ENCODE results near the gene PHLPP1.
"Not testable (repeated sequence)": the region's sequence is repeated elsewhere in the genome, so short reads cannot be mapped to it uniquely, and the experiment has no call there.

Gene PHLPP1

GRCh38 chr18:62715436-62715758 lies at the start of gene PHLPP1:
Gene PHLPP1 (plus strand): TSS chr18:62715541. CDS start chr18:62715684, 143 bp downstream.
- DNase-seq, result no peak

DNA sequence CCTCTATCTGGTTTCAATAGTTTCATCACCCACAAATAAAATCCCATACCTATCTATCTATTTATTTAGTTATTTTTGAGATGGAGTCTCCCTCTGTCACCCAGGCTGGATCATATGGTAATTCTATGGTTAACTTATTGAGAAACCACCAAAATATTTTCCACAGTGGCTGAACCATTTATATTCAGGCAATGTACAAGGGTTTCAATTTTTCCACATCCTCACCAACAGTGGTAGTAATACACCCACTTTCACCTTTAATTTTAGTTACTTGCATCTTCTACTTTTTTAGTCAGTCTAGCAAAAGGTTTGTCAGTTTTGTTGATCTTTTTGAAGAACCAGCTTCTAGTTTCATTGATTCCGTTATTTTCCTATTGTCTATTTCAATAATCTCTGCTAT lies 46.1 kb upstream of the PHLPP1 start:
- DNase-seq, result no peak

GRCh38 chr18:62670573-62670972 lies 44.8 kb upstream of the PHLPP1 start:
- DNase-seq, result no peak

DNA sequence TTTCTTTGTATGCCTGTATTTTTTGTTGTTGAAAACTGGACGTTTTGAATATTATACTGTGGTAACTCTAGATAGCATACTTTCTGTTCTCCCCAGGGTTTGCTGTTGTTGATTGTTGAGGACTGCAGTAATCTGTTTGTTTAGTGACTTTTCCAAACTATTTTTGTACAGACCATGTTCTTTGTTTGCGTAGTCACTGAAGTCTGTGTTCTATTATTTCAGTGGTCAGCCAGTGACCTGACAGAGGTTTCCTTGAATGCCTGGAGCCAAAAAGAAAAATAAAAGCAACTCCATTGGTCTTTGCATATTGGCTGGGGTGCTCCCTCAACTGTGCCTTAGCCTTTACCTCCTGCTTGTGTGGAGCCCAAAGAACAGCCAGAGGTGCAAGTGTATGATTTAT lies 42.7 kb upstream of the PHLPP1 start:
- DNase-seq, result no peak

GRCh38 chr18:62678847-62679485 lies 36.4 kb upstream of the PHLPP1 start:
- no peak for DNase-seq

DNA sequence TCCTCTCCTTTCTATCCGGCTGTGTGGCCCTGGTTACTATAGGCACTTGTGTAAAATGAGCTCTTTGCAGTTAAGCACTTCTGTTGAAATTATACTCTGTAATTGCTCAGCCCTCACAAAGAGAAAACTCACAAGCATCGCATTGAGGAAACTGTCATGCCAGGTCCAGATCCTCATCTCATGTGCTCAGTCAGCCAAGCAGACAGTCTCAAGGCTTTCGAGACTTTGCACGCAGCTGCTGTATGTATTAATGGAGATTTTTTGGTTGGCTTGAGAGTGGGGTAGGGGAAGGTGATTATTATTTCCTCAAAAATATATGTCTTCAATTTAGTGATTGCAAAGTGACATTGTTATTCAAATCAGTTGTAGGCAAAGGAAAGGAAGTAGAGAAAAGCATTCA lies 33.0 kb upstream of the PHLPP1 start:
- no peak for DNase-seq

DNA sequence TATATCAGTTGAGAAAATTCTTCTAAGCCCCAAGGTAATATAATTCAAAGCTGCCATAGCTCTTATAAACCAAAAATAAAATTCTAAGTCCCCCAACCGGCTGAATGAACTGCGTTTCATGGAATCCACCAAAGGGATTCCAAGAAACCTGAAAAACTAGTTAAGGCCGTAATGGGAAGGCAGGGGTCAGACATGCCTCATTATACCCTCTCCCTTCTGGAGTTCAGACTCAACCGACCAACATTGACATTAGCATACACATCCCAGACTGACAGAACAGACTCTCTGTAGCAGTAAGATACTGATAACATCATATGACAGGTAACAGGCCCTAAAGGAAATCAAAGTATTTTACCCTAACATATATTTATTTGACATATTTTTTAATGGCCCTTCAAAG lies 31.4 kb upstream of the PHLPP1 start:
- no peak for DNase-seq

DNA sequence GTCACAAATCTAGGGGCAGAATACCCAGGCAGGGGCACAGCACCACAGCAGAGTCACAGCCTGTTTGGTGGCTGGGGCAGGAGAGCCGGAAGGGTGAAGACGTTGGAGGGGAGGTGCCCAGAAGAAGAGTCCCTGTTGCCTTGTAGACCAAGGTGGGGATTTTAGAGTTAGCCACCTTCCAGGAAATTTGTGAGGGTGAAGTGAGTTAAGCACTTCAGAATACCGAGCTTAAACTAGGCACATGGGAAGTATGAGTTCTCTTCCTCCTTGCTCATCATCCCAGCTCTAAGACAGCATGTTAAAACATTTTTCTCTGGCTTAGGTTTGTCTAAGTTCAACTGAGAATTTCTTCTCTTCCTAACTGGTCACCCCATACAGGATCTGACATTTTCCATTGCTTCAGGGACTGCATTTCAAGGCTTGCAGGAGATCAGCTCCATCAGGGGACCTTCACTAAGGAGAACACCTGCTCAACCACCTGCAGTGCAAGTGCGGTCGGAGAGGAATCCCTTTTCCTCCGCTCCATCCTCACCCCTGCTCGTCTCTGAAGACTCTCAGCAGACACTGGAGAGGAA lies 26.5 kb upstream of the PHLPP1 start:
- DNase-seq, result no peak

DNA sequence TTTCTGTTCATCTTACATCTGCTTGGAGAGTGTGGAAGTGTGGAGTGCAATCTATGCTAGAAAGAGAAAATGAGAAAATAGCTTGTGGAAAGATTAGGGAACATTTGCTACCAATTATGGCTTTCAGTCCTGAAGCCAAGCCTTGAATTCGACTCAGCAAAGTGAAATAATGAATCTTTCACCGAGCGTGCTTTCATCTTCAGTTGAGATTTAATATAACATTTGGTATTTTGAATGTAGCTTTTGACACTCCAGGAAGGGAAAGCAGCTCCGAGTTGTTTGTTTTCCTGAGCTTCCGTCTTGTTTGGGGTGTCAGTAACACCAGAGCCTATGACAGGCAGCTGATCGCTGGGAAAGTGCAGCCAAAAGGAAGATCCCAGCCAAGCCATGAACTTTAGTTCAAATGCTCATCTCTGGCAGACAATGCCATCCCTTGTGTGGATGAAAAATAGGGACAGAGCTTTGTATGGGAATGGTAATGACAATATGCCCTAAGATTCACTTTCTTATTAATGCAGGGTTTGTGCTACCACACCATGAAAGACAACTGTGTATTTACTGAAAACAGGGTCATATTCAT lies 25.0 kb upstream of the PHLPP1 start:
- no peak for DNase-seq

GRCh38 chr18:62693659-62694058 lies 21.7 kb upstream of the PHLPP1 start:
- no peak for DNase-seq

- DNase-seq, result no peak
These were observed 17.7 kb upstream of the PHLPP1 start for GRCh38 chr18:62697636-62698035.

DNA sequence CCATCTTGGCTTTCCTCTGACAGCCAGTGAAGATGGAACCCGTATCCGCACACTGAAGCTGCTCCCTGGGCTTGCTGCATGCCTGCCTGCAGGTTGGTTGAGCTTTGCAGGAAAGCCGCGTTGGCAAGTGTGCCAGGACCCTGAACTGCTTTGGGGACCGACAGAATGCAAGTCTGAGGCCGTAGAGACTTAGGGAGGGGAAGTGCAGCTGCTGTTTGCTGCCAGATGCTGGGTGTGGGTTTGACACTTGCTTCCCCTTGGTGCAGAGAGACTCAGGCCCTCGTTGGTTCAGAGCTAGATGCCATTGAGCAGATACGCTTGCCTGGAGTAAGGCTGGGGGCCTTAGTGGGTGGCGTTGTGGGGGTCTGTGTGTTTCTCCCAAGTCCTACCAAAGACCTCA lies 13.1 kb upstream of the PHLPP1 start:
- no peak for DNase-seq

DNA sequence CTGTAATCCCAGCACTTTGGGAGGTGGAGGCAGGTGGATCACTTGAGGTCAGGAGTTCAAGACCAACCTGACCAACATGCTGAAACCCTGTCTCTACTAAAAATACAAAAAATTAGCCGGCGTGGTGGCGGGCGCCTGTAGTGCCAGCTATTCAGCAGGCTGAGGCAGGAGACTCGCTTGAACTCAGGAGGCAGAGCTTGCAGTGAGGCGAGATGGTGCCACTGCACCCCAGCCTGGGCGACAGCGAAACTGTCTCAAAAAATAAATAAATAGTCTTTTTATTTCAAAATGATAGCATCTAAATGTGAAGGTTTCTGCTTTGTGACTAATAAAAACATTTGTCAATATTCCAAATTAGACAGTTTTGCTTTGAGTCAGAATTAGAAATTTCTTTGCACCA lies 8.5 kb upstream of the PHLPP1 start:
- DNase-seq, result not testable (repeated sequence)

DNA sequence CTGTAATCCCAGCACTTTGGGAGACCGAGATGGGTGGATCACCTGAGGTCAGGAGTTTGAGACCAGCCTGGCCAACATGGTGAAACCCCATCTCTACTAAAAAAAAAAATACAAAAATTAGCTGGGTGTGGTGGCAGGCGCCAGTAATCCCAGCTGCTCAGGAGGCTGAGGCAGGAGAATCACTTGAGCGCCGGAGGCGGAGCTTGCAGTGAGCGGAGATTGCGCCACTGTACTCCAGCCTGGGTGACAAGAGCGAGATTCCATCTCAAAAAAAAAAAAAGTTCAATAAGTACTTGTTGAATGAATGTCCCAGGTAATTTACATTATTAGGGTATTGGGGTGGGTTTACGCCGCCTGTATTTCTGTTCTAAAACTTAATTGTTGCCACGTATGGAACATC lies 5.4 kb upstream of the PHLPP1 start:
- DNase-seq, result not testable (repeated sequence)

DNA sequence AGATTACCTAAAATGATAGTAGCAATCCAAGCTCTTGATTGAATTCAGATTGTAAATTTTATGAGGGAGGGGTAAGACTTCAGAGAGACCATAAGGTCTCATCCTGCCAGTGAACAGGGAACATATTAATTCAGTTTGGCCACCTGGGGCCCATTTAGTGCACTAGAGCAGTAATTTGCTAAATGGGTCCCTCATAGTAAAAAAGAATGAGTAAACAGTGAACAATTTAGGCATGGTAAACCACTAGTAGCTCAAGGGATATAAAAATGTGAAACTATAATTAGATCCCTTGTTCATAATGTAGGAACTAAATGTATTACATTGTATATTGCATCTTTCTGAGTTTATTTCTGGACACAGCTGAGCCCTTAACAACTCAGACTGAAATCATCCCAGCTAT lies 4.9 kb upstream of the PHLPP1 start:
- no peak for DNase-seq

GRCh38 chr18:62711781-62712180 lies 3.6 kb upstream of the PHLPP1 start:
- no peak for DNase-seq

GRCh38 chr18:62713651-62714247 lies 1.6 kb upstream of the PHLPP1 start:
- DNase-seq, result no peak

GRCh38 chr18:62714671-62715435 lies 488 bp upstream of the PHLPP1 start:
- peak; percentile 92 for DNase-seq

DNA sequence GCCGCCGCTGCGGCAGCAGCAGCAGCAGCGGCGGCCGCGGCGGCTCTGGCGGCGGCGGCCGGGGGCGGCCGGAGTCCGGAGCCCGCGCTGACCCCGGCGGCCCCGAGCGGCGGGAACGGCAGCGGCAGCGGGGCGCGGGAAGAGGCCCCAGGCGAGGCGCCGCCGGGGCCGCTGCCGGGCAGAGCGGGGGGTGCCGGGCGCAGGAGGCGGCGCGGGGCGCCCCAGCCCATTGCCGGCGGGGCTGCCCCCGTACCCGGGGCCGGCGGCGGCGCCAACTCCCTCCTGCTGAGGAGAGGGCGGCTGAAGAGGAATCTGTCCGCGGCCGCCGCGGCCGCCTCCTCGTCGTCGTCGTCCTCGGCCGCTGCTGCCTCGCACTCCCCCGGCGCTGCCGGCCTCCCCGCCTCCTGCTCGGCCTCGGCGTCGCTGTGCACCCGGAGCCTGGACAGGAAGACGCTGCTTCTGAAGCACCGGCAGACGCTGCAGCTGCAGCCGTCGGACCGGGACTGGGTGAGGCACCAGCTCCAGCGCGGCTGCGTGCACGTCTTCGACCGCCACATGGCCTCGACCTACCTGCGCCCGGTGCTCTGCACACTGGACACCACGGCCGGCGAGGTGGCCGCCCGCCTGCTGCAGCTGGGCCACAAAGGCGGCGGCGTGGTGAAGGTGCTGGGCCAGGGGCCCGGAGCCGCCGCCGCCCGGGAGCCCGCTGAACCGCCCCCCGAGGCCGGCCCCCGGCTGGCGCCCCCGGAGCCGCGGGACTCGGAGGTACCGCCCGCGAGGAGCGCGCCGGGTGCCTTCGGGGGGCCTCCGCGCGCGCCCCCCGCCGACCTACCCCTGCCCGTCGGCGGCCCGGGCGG lies 646 bp downstream of the PHLPP1 start:
- peak; percentile 50 for DNase-seq

GRCh38 chr18:62716619-62717168 lies 1.4 kb downstream of the PHLPP1 start:
- DNase-seq, result peak; percentile 33

- peak; percentile 35 for DNase-seq
These were observed 2.0 kb downstream of the PHLPP1 start for GRCh38 chr18:62717169-62717924.

Measured in activated effector memory CD4-positive, alpha-beta T cell treated with Interleukin-2 at 50 U/mL for 16 hours (primary cell).